GM12874 (cell line): ENCODE results near the gene MRPS34.

ENCODE experiments used
- TF ChIP-seq, protein P1 (sequence below): IDR thresholded peaks from 2 replicates; pipeline ENCODE4 v1.5.1; 2011; ENCODE audit warnings: low read depth, mild to moderate bottlenecking, control low read depth, low read length, moderate library complexity; ENCODE audit not compliant: insufficient read depth

The MRPS34 gene

GRCh38 chr16:1766231-1766630 is 6.7 kb downstream of the MRPS34 start:
- TF ChIP-seq, protein P1, sequence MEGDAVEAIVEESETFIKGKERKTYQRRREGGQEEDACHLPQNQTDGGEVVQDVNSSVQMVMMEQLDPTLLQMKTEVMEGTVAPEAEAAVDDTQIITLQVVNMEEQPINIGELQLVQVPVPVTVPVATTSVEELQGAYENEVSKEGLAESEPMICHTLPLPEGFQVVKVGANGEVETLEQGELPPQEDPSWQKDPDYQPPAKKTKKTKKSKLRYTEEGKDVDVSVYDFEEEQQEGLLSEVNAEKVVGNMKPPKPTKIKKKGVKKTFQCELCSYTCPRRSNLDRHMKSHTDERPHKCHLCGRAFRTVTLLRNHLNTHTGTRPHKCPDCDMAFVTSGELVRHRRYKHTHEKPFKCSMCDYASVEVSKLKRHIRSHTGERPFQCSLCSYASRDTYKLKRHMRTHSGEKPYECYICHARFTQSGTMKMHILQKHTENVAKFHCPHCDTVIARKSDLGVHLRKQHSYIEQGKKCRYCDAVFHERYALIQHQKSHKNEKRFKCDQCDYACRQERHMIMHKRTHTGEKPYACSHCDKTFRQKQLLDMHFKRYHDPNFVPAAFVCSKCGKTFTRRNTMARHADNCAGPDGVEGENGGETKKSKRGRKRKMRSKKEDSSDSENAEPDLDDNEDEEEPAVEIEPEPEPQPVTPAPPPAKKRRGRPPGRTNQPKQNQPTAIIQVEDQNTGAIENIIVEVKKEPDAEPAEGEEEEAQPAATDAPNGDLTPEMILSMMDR, result no peak

GRCh38 chr16:1765826-1766225 is 7.1 kb downstream of the MRPS34 start:
- TF ChIP-seq, protein P1, result no peak

DNA sequence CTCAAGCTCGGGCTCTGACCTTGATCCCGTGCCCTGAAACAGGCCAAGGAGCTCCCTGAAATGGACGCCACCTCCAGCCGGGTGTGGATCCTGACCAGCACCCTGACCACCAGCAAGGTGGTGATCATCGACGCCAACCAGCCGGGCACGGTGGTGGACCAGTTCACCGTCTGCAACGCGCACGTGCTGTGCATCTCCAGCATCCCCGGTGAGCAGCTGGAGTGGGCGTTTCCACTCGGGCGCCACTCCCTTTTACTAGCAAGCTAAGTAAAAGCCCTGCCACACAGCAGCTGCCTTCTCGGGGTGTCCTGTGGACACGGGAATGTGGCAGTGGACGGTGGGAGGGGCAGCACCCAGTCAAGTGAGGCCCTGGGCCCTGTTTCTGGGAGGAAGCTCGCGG is 8.0 kb downstream of the MRPS34 start:
- TF ChIP-seq, protein P1, result no peak

DNA sequence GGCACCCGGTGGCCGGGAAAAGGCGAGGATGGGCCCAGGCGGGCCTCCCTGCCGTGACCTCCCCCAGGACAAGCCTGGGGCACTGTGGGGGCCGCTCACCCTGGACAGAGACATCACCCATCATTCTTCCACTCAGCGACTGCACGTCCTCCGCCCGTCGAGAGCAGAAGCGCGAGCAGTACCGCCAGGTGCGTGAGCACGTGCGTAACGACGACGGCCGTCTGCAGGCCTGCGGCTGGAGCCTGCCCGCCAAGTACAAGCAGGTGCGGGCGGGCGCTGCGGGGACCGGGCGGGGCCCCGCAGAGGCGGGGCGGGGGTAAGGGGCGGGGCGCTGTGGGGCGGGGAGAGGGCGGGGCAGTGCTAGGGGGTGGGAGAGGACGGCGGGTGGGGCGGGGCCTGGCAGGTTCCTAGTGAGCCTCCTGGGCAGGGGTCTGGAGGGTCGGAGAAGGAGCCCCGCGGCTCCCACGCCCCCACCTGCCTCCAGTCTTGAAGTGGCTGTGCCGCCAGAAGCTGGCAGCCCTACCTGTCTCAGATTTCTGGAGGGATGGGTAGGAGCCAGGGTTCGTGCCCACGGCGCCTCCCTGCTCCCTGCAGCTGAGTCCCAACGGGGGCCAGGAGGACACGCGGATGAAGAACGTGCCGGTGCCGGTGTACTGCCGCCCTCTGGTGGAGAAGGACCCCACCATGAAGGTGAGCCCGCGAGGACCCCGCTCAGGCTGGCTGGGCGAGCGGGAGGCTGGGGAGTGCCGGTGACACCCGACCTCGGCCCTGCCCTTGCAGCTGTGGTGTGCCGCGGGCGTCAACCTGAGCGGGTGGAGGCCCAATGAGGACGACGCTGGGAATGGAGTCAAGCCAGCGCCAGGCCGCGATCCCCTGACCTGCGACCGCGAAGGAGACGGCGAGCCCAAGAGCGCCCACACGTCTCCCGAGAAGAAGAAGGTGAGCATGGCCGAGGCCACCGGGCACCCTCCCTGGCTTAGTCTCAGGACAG is 9.1 kb downstream of the MRPS34 start:
- TF ChIP-seq, protein P1, result no peak

GRCh38 chr16:1762879-1763520 is 9.9 kb downstream of the MRPS34 start:
- TF ChIP-seq, protein P1, result no peak

GRCh38 chr16:1762196-1762878 is 10.6 kb downstream of the MRPS34 start:
- TF ChIP-seq, protein P1, result no peak

GRCh38 chr16:1761751-1762150 is 11.2 kb downstream of the MRPS34 start:
- TF ChIP-seq, protein P1, result no peak
